Adipocyte (in vitro differentiated cells): ENCODE data around the gene SND1.

Source experiments
- DNase-seq: peaks from one replicate; pipeline ENCODE4 v3.0.0-alpha.2; 2015; ENCODE audit warnings: low read depth
- H3K27me3 ChIP-seq: replicated peaks from 2 replicates; pipeline ENCODE4 v1.7.0; 2013; ENCODE audit warnings: mild to moderate bottlenecking, low read length, moderate library complexity; ENCODE audit not compliant: control insufficient read depth, insufficient read depth
- H3K36me3 ChIP-seq: 2 replicates; pipeline ENCODE4 v1.7.0; 2013; ENCODE audit warnings: low read length, mild to moderate bottlenecking, moderate library complexity; ENCODE audit not compliant: control insufficient read depth, insufficient read depth, severe bottlenecking
- H3K4me1 ChIP-seq: 2 replicates; pipeline ENCODE4 v1.7.0; 2013; ENCODE audit warnings: mild to moderate bottlenecking, low read length, moderate library complexity; ENCODE audit not compliant: control insufficient read depth, insufficient read depth
- H3K4me3 ChIP-seq: 2 replicates; pipeline ENCODE4 v1.7.0; 2013; ENCODE audit warnings: mild to moderate bottlenecking, low read length, moderate library complexity
- H3K9ac ChIP-seq: 2 replicates; pipeline ENCODE4 v1.7.0; 2013; ENCODE audit warnings: mild to moderate bottlenecking, low read length, moderate library complexity
- H3K9me3 ChIP-seq: 2 replicates; pipeline ENCODE4 v1.7.0; 2013; ENCODE audit warnings: mild to moderate bottlenecking, low read length, moderate library complexity; ENCODE audit not compliant: control insufficient read depth

SND1 gene

DNA sequence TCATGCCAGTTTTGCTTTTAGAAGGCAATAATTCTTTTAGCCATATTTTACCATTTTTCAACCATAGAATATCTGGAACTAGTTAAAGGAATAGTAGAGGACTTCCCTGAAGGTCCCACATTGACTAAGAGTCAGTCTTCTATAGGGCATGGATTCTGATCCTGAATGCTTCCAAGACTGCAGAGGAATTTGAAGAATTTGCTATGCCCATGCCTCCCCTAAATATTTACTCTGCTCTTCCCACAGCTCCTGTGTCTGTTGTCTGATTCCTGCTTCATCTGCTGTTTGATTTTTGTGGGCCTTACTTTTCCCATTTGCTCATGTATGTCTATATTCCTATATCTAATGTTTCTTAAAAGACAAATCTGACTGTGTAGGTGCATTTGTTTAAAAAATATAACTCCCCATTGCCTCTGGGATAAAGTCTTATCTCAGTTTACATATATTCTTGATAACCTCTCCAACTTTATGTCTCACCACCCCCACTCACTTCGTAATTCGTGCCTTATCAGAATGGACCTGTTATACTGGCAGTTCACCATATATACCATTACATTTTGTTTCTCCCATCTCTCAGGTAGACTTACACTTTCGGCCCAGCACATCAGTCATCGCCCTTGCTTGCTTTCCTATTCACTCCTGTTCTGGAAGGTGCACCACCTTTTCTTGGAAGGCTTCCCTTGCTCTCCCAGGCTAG is 345.4 kb downstream of the SND1 start:
- Histone ChIP-seq H3K4me3 (peak overlapping the region; percentile 2), H3K9ac (peak overlapping the region; percentile 79), H3K9me3 (no peaks in the 10 kb centered on the region), H3K4me1 (peaks cover 63% of the 10 kb centered on the region), H3K36me3 (peaks cover 23% of the 10 kb centered on the region), H3K27me3 (no peaks in the 10 kb centered on the region)
- DNase-seq: peak; percentile 28

DNA sequence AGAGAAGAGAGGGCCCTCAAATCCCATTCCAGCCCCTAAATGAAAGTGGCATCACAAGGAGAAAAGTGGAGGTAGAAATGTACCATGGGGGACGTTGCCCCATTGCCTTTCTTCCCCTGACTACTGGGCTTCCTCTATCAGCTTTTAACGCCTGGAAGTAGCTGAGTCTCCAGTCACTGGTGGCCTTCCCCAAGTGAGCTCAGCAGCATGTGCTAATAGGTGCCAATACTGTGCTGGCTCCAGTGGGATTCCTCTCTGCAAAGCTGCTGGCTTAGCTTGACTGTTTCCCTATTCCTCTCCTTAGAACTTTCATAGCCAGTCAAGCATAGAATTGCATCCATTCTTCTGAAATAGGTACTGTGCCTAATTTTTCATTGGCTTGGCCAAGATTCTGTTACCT is 346.7 kb downstream of the SND1 start:
- DNase-seq: no peak
- no peak overlapping the region for H3K4me3 ChIP-seq
- peaks cover 63% of the 10 kb centered on the region for H3K4me1 ChIP-seq
- H3K9ac ChIP-seq: no peak overlapping the region
- no peaks in the 10 kb centered on the region for H3K9me3 ChIP-seq
- H3K36me3 ChIP-seq: peaks cover 10% of the 10 kb centered on the region
- H3K27me3 ChIP-seq: no peaks in the 10 kb centered on the region

DNA sequence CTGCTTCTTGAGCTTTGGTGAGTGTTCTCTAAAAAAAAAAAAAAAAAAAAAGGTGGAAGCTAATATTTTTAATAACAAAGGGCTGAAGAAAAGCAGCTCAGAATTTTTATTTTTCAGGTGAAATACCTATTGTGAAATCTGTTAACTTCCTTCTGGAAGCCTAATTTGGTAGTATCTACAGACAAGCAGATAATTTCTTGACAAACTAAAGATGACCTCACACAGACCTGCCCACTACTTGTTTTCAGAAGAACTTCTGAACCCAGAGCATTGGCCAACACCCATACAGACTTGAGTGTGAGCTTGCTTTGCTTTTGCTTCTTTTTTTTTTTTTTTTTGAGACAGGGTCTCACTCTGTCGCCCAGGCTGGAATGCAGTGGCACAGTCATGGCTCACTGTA is 348.1 kb downstream of the SND1 start:
- peaks cover 9% of the 10 kb centered on the region for H3K36me3 ChIP-seq
- no peak for DNase-seq
- H3K9me3 ChIP-seq: no peaks in the 10 kb centered on the region
- no peak overlapping the region for H3K9ac ChIP-seq
- H3K4me3 ChIP-seq: no peak overlapping the region
- H3K4me1 ChIP-seq: peaks cover 52% of the 10 kb centered on the region
- H3K27me3 ChIP-seq: no peaks in the 10 kb centered on the region

DNA sequence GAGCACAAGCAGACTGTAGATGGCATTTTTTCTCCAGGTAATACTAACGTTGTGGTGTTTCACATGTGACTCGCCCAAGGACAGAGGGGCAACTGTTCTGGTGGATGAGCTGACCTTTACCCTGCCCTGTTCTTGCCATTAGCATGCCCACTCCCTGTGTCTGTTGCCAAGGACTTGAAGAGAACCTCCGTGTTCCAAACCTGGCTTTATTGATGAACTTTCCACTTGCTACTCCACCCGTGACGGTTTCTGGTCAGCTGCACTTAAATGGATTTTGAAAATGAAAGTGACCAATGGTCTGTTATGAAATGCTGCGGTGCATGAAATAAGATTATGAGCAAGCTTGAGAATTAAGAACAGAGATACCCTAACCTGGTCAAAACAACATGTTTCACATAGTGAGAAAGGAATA is 348.9 kb downstream of the SND1 start:
- H3K9ac ChIP-seq: no peak overlapping the region
- DNase-seq: no peak
- H3K36me3 ChIP-seq: peaks cover 9% of the 10 kb centered on the region
- H3K4me1 ChIP-seq: peaks cover 44% of the 10 kb centered on the region
- H3K9me3 ChIP-seq: no peaks in the 10 kb centered on the region
- H3K4me3 ChIP-seq: peak overlapping the region; percentile 3
- no peaks in the 10 kb centered on the region for H3K27me3 ChIP-seq

DNA sequence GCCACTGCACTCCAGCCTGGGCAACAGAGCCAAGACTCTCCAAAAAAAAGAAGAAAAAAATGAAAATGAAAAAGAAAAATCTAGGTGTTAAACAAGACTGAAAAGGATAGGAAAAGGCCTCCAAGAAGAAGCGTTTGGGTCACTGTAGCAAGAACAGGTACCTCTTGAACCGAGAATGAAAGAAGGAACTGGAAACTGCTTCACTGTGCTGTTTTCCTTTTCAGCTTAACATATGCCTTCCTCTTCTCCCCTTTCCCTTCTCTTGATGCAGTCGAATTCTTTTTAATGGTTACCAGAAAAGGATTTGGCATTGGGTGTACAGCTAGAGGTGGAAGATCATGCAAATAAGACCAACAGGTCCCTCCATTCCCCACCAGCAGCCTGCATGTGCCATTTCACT is 351.2 kb downstream of the SND1 start:
- DNase-seq: no peak

DNA sequence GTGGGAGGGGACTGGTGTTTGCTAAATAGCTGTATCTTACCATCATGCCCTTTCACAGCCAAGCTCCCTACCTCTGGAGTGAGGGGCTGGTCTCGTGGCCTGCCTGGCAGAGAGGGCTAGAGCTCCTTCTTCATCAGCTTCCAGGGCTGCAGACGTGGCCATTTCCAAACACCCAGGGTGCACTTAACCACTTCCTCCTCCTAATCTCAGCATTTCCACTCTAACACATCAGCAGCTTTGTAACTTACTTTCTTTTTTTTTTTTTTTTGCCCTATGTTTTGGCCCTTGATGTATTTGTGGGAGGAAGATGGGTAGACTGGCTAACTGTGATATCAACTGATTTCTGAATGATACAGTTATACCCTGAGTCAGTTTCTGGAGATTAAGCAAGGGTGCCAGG is 351.8 kb downstream of the SND1 start:
- DNase-seq: no peak
- Histone ChIP-seq H3K9me3 (no peaks in the 10 kb centered on the region), H3K4me3 (no peak overlapping the region), H3K36me3 (peaks cover 3% of the 10 kb centered on the region), H3K4me1 (peaks cover 21% of the 10 kb centered on the region), H3K9ac (no peak overlapping the region), H3K27me3 (no peaks in the 10 kb centered on the region)

More for the DNA sequence above, 351.2 kb downstream of the SND1 start:
- Histone ChIP-seq H3K9me3 (no peaks in the 10 kb centered on the region), H3K4me1 (peaks cover 21% of the 10 kb centered on the region), H3K36me3 (peaks cover 6% of the 10 kb centered on the region), H3K27me3 (no peaks in the 10 kb centered on the region), H3K4me3 (no peak overlapping the region), H3K9ac (no peak overlapping the region)

DNA sequence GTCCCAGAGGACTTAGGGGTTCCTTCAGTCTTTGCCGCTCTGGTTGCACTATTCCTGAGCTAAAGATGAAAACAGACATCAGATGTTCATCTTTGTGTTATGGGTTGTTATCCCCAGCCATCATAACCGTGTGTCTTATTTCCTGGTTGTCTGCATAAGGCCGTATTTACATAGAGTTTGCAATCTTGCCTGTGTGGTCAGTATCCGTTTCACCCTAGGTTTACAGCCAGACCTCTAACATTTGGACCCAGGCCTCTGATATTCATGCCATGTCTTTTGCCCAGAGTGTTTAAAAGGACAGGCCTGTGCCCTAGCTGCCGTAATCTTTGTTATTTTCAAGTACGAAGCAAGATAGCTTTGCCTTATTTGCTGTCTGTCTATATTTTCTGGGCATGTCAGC is 352.6 kb downstream of the SND1 start:
- Histone ChIP-seq H3K4me1 (peaks cover 16% of the 10 kb centered on the region), H3K36me3 (no peaks in the 10 kb centered on the region), H3K4me3 (no peak overlapping the region), H3K9me3 (no peaks in the 10 kb centered on the region), H3K27me3 (no peaks in the 10 kb centered on the region), H3K9ac (no peak overlapping the region)
- no peak for DNase-seq

DNA sequence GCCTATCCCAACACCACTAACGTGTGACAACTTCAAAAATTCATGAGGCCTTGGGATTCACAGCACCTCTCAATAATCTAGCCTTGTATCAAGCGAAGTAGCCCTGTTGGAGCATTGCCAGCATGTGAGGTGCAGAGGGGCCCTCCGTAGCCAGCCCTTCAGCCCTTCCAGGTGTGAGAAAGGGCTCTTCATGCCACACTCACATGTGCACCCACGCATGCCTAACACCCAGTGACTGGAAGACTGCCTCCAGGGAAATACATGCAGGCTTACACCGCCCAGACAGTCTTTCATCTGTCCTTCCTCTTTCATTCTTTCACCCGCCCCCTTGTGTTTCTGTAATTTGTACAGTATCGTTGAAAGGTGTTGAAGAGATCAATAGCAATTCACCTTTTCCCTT is 353.1 kb downstream of the SND1 start:
- no peaks in the 10 kb centered on the region for H3K27me3 ChIP-seq
- H3K4me3 ChIP-seq: no peak overlapping the region
- DNase-seq: no peak
- H3K4me1 ChIP-seq: peaks cover 13% of the 10 kb centered on the region
- no peak overlapping the region for H3K9ac ChIP-seq
- H3K36me3 ChIP-seq: no peaks in the 10 kb centered on the region
- H3K9me3 ChIP-seq: no peaks in the 10 kb centered on the region

DNA sequence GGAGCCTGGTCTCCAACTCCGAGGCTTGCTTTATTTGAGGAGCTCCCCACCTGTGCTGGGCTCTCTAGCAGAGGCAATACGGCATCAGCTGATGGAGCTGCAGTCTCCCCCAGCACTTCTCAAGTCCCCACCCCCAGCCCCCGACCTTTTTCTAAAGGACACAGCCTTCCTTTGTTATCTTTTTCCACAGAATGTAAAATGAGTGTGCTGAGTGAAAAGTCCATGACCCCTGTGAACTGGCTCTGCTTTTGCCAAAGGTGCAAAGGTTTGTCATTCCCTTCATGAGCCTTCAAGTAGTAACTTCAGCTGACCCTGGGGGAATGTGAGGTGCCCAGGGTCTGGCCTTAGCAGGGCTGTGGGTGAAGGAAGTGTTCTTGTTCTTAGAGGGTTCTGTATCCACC is 353.8 kb downstream of the SND1 start:
- Histone ChIP-seq H3K9ac (no peak overlapping the region), H3K4me3 (no peak overlapping the region), H3K9me3 (no peaks in the 10 kb centered on the region), H3K27me3 (no peaks in the 10 kb centered on the region), H3K36me3 (no peaks in the 10 kb centered on the region), H3K4me1 (peaks cover 7% of the 10 kb centered on the region)
- DNase-seq: no peak

DNA sequence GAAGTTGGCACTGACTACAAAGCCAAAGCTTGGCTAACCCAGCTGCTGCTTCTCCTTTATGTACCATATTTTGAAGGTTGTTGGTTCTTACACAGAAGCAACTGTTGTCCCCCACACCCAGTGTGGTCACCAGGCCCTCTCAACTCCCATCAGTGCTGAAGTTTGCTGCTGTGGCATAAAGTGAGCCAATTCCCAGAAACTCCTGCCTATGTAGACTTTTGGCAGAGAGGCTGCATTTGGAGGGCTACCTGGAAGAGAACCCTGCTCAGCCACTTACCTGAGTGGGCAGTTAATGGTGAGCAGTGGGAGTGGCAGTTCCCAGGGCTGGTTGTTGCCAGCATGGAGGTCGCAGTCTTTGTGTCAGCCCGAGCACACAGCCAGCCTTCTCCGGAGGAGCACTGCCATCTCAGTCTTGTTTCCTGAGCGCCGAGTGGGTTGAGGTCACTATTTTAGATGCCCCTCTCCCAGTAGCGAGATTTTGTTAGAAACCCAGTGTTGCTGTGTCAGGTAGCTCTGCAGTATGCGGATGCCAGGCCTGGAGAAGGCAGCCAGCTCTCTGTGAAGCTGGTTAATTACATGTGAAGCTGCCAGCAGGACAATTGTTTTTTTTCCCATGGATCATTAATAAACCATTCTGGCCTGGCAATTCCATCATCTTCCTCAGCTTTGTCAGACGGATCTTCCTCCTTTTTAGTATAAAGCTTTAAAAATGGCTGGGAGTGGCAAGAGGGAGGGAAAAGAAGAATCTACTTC is 354.7 kb downstream of the SND1 start:
- Histone ChIP-seq H3K4me3 (no peak overlapping the region), H3K36me3 (no peaks in the 10 kb centered on the region), H3K9ac (no peak overlapping the region), H3K9me3 (no peaks in the 10 kb centered on the region), H3K27me3 (no peaks in the 10 kb centered on the region), H3K4me1 (peaks cover 7% of the 10 kb centered on the region)
- DNase-seq: no peak

DNA sequence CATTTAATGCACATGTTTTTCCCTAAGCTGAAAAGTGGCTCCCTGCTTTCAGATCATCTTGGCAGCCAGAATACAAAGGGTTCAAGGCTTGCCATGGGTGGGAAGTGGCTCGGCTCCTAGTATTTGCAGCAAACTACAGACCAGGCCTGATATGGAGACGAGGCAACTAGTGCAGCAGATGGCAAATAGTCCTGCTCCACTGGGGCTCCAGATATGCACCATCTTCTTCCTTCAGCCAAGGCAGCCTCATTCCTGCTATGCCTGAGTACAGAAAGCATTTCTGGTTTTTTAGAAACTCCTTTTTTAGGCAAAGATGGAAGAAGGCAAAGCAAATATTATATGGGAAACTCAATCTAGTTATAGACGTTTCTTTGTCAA is 355.3 kb downstream of the SND1 start:
- no peaks in the 10 kb centered on the region for H3K36me3 ChIP-seq

More for the DNA sequence above, 355.3 kb downstream of the SND1 start:
- H3K27me3 ChIP-seq: no peaks in the 10 kb centered on the region
- H3K4me3 ChIP-seq: no peak overlapping the region
- H3K4me1 ChIP-seq: peaks cover 7% of the 10 kb centered on the region
- H3K9ac ChIP-seq: no peak overlapping the region
- H3K9me3 ChIP-seq: no peaks in the 10 kb centered on the region
- DNase-seq: no peak
